ENCODE measurements around the gene MYADML2. TPM values are rescaled to one million over a fixed set of nuclear protein-coding genes. Genes with fewer than 3 reads are reported as not detected.

MYADML2 gene
- total RNA-seq, 1 donor from 2014 or later: 3.7 TPM

GRCh38 chr17:81951785-81952684, 5.0 kb upstream of the MYADML2 start:
- ATAC-seq (no peak), DNase-seq (ENCODE audit: missing footprints) (no peak)
- intact Hi-C loops (cut with DNase I): no loop called here

- DNase-seq (ENCODE audit: missing footprints): no peak
- intact Hi-C loops (cut with DNase I): no loop called here
- ATAC-seq: no peak
Measured at GRCh38 chr17:81950501-81950900, 3.5 kb upstream of the MYADML2 start.

GRCh38 chr17:81948635-81949378, 1.8 kb upstream of the MYADML2 start:
- DNase-seq (ENCODE audit: missing footprints) (peak; percentile 31), ATAC-seq (peak; percentile 30)
- intact Hi-C loops (cut with DNase I): no loop called here

- ATAC-seq (no peak), DNase-seq (ENCODE audit: missing footprints) (no peak)
- intact Hi-C loops (cut with DNase I): loop anchor here (5.0 kb wide), 1 partner anchor 123 kb away; no protein-coding TSS in a partner anchor
Measured at GRCh38 chr17:81944858-81945257, 2.2 kb downstream of the MYADML2 start.

GRCh38 chr17:81942167-81942553, 4.9 kb downstream of the MYADML2 start:
- no peak for ATAC-seq
- intact Hi-C loops (cut with DNase I): loop anchor here (5.0 kb wide), 1 partner anchor 120 kb away; no protein-coding TSS in a partner anchor
- DNase-seq (ENCODE audit: missing footprints): no peak

GRCh38 chr17:81941484-81942166, 5.4 kb downstream of the MYADML2 start:
- DNase-seq (ENCODE audit: missing footprints) (peak; percentile 73), ATAC-seq (peak; percentile 26)
- intact Hi-C loops (cut with DNase I): loop anchor here (5.0 kb wide), 1 partner anchor 119 kb away; no protein-coding TSS in a partner anchor

- intact Hi-C loops (cut with DNase I): loop anchor here (5.0 kb wide), 1 partner anchor 119 kb away; no protein-coding TSS in a partner anchor
- DNase-seq (ENCODE audit: missing footprints) (peak; percentile 61), ATAC-seq (no peak)
Measured at GRCh38 chr17:81940538-81941483, 6.2 kb downstream of the MYADML2 start.

GRCh38 chr17:81939881-81940385, 7.1 kb downstream of the MYADML2 start:
- DNase-seq (ENCODE audit: missing footprints) (peak; percentile 83), ATAC-seq (peak; percentile 57)
- intact Hi-C loops (cut with DNase I): loop anchor here (5.0 kb wide), 1 partner anchor 118 kb away; no protein-coding TSS in a partner anchor

- ATAC-seq: no peak
- intact Hi-C loops (cut with DNase I): no loop called here
- DNase-seq (ENCODE audit: missing footprints): peak; percentile 28
Measured at GRCh38 chr17:81939218-81939617, 7.8 kb downstream of the MYADML2 start.

GRCh38 chr17:81935709-81936084, 11.3 kb downstream of the MYADML2 start:
- no peak for ATAC-seq
- intact Hi-C loops (cut with DNase I): no loop called here
- peak; percentile 31 for DNase-seq (ENCODE audit: missing footprints)

GRCh38 chr17:81934850-81935708, 12.0 kb downstream of the MYADML2 start:
- DNase-seq (ENCODE audit: missing footprints) (peak; percentile 67), ATAC-seq (no peak)
- intact Hi-C loops (cut with DNase I): no loop called here

- DNase-seq (ENCODE audit: missing footprints): peak; percentile 53
- no peak for ATAC-seq
- intact Hi-C loops (cut with DNase I): no loop called here
Measured at GRCh38 chr17:81934098-81934757, 12.8 kb downstream of the MYADML2 start.

GRCh38 chr17:81933178-81933699, 13.8 kb downstream of the MYADML2 start:
- no peak for ATAC-seq
- intact Hi-C loops (cut with DNase I): no loop called here
- DNase-seq (ENCODE audit: missing footprints): peak; percentile 21

- ATAC-seq (no peak), DNase-seq (ENCODE audit: missing footprints) (peak; percentile 47)
- intact Hi-C loops (cut with DNase I): no loop called here
Measured at GRCh38 chr17:81932333-81932983, 14.6 kb downstream of the MYADML2 start.

- peak; percentile 43 for DNase-seq (ENCODE audit: missing footprints)
- intact Hi-C loops (cut with DNase I): no loop called here
- no peak for ATAC-seq
Measured at GRCh38 chr17:81931557-81932332, 15.3 kb downstream of the MYADML2 start.
